AG04450 (cell line): Measurements from ENCODE around the gene NPM1. TPM values are rescaled to one million over a fixed set of nuclear protein-coding genes. Genes with fewer than 3 reads are reported as not detected.

Source experiments
- CTCF ChIA-PET: fragments of 300-600, 350-600 bp; formaldehyde crosslinking; extraction: SDS; loops from one replicate; lab custom pipeline; 2022; ENCODE audit warnings: antibody characterized with exemption, inconsistent platforms; lab: Charles Lee
- POLR2A ChIA-PET: fragments of 350-600 bp; formaldehyde crosslinking; extraction: SDS; loops from one replicate; lab custom pipeline; 2021; ENCODE audit warnings: antibody characterized with exemption, inconsistent platforms; lab: Yijun Ruan, JAX
- DNase-seq: peaks from one replicate; pipeline ENCODE4 v3.0.0-alpha.2; 2011; ENCODE audit warnings: low read depth, low spot score
- H3K27ac ChIP-seq: one replicate; pipeline ENCODE4 v1.5.1; 2012; ENCODE audit warnings: low read depth, low read length, control low read depth
- H3K27me3 ChIP-seq: one replicate; pipeline ENCODE4 v1.6.0; 2012; ENCODE audit warnings: low read length; ENCODE audit not compliant: control insufficient read depth, insufficient read depth
- H3K4me3 ChIP-seq: 2 replicates; pipeline ENCODE4 v1.5.1; 2011; ENCODE audit warnings: mild to moderate bottlenecking, low read depth, low read length, control low read depth
- H3K9me3 ChIP-seq: 2 replicates; pipeline ENCODE4 v1.5.1; 2012; ENCODE audit warnings: low read length; ENCODE audit not compliant: control insufficient read depth, insufficient read depth
- polyA plus RNA-seq: library from polyadenylated mRNA; depleted of rRNA; stranded (reverse); fragments of >200 nt; gene quantifications from 2 replicates; pipeline ENCODE4 v1.2.3, GENCODE V29; 2011
- TF ChIP-seq, protein P1 (sequence below): IDR thresholded peaks from 2 replicates; pipeline ENCODE4 v1.5.1; 2011; ENCODE audit warnings: low read depth, low read length, control low read depth, inconsistent platforms

The NPM1 gene
- polyA plus RNA-seq, 1 experiment, result 2,664 TPM

DNA sequence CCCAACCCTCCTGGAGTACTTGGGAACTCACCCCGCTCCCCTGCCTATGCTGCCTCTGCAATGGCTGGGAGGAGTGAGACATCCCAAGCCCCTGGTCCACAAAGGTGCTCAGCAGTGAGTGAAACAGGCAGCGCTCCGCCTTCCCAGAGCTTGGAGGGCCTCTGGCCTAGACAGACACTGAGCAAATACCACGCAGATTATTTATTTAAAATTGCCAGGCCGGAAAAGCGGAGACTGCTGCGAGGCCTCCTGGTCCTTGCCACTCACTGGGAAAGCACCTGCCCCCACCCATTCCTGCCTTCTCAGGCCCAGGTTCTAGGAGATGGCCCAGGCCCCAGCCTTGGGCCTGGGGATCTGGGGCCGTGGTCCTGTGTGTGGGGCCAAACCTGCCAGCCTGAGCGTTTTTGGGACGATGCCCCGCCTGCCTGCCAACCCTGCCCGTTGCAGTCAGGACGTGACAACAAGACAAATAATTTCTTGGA lies 49.2 kb downstream of the NPM1 start:
- Histone ChIP-seq H3K4me3 (no peak overlapping the region), H3K9me3 (no peaks in the 10 kb centered on the region; the same call in 1 of the 2 replicates), H3K27me3 (no peaks in the 10 kb centered on the region), H3K27ac (no peak overlapping the region)
- CTCF ChIA-PET, result interaction anchor here (1.4 to 2.5 kb wide), 2 partner anchors 18 to 475 kb away, joined by 3 to 7 read pairs; no protein-coding TSS in a partner anchor
- POLR2A ChIA-PET, result no interaction called here
- no peak for DNase-seq
- TF ChIP-seq, protein P1, sequence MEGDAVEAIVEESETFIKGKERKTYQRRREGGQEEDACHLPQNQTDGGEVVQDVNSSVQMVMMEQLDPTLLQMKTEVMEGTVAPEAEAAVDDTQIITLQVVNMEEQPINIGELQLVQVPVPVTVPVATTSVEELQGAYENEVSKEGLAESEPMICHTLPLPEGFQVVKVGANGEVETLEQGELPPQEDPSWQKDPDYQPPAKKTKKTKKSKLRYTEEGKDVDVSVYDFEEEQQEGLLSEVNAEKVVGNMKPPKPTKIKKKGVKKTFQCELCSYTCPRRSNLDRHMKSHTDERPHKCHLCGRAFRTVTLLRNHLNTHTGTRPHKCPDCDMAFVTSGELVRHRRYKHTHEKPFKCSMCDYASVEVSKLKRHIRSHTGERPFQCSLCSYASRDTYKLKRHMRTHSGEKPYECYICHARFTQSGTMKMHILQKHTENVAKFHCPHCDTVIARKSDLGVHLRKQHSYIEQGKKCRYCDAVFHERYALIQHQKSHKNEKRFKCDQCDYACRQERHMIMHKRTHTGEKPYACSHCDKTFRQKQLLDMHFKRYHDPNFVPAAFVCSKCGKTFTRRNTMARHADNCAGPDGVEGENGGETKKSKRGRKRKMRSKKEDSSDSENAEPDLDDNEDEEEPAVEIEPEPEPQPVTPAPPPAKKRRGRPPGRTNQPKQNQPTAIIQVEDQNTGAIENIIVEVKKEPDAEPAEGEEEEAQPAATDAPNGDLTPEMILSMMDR, result no peak

GRCh38 chr5:171437286-171437821 lies 49.7 kb downstream of the NPM1 start:
- no peaks in the 10 kb centered on the region; the same call in 1 of the 2 replicates for H3K9me3 ChIP-seq
- ChIA-PET POLR2A (no interaction called here), CTCF (interaction anchor here (1.4 to 2.5 kb wide), 2 partner anchors 19 to 475 kb away, joined by 3 to 7 read pairs; no protein-coding TSS in a partner anchor)
- H3K4me3 ChIP-seq, result no peak overlapping the region
- TF ChIP-seq, protein P1, result peak; percentile 23
- H3K27ac ChIP-seq, result no peak overlapping the region
- DNase-seq, result no peak
- H3K27me3 ChIP-seq, result no peaks in the 10 kb centered on the region

- POLR2A ChIA-PET, result no interaction called here
- CTCF ChIA-PET, result no interaction called here
- Histone ChIP-seq H3K27me3 (no peaks in the 10 kb centered on the region), H3K9me3 (no peaks in the 10 kb centered on the region), H3K4me3 (no peak overlapping the region), H3K27ac (no peak overlapping the region)
- TF ChIP-seq, protein P1, result no peak
- DNase-seq, result no peak
Observed at GRCh38 chr5:171438738-171439137, 51.1 kb downstream of the NPM1 start.

GRCh38 chr5:171441246-171441791 lies 53.7 kb downstream of the NPM1 start:
- H3K27me3 ChIP-seq, result no peaks in the 10 kb centered on the region
- TF ChIP-seq, protein P1, result no peak
- CTCF ChIA-PET, result no interaction called here
- DNase-seq, result no peak
- H3K27ac ChIP-seq, result no peak overlapping the region
- POLR2A ChIA-PET, result no interaction called here
- no peaks in the 10 kb centered on the region for H3K9me3 ChIP-seq
- H3K4me3 ChIP-seq, result no peak overlapping the region

GRCh38 chr5:171442287-171443042 lies 54.8 kb downstream of the NPM1 start:
- peak; percentile 24 for DNase-seq
- Histone ChIP-seq H3K27me3 (no peaks in the 10 kb centered on the region), H3K27ac (no peak overlapping the region), H3K9me3 (no peaks in the 10 kb centered on the region), H3K4me3 (no peak overlapping the region)
- TF ChIP-seq, protein P1, result no peak
- ChIA-PET CTCF (no interaction called here), POLR2A (no interaction called here)
